ENCODE results near the gene MRPS2. TPM values are rescaled to one million over a fixed set of nuclear protein-coding genes. Genes with fewer than 3 reads are reported as not detected.

The MRPS2 gene
- total RNA-seq, 1 donor from 2014 or later, result 57.3 TPM

- H3K9me3 ChIP-seq, result no peaks in the 10 kb centered on the region
- no peak overlapping the region for H3K4me3 ChIP-seq
- H3K4me1 ChIP-seq, result peaks cover 0 to 3% of the 10 kb centered on the region in 2 donors
- no peak for TF ChIP-seq CTCF (IDR thresholded peaks at IDR 0.05)
- no peaks in the 10 kb centered on the region for H3K36me3 ChIP-seq
- no peak overlapping the region for H3K27ac ChIP-seq
- no peaks in the 10 kb centered on the region for H3K27me3 ChIP-seq
- no peak for DNase-seq (ENCODE audit: low spot score in 2 of 2)
- intact Hi-C loops (cut with DNase I), result no loop called here
These were observed 26.4 kb upstream of the MRPS2 start for GRCh38 chr9:135473972-135474543.

GRCh38 chr9:135474915-135475314 lies 25.6 kb upstream of the MRPS2 start:
- no peaks in the 10 kb centered on the region for H3K27me3 ChIP-seq

GRCh38 chr9:135476561-135477355 lies 23.7 kb upstream of the MRPS2 start:
- no peak for DNase-seq (ENCODE audit: low spot score in 2 of 2)
- Histone ChIP-seq H3K36me3 (no peaks in the 10 kb centered on the region), H3K27me3 (no peaks in the 10 kb centered on the region), H3K4me1 (peaks cover 0 to 9% of the 10 kb centered on the region in 2 donors), H3K4me3 (no peak overlapping the region), H3K9me3 (no peaks in the 10 kb centered on the region), H3K27ac (no peak overlapping the region)
- no peak for TF ChIP-seq CTCF (IDR thresholded peaks at IDR 0.05)
- intact Hi-C loops (cut with DNase I), result no loop called here

More at GRCh38 chr9:135474915-135475314, 25.6 kb upstream of the MRPS2 start:
- intact Hi-C loops (cut with DNase I), result no loop called here
- Histone ChIP-seq H3K27ac (no peak overlapping the region), H3K4me3 (no peak overlapping the region), H3K9me3 (no peaks in the 10 kb centered on the region), H3K36me3 (no peaks in the 10 kb centered on the region), H3K4me1 (peaks cover 0 to 3% of the 10 kb centered on the region in 2 donors)
- TF ChIP-seq CTCF (IDR thresholded peaks at IDR 0.05), result peak in 1 of 3 experiments; percentile 8
- DNase-seq (ENCODE audit: low spot score in 2 of 2), result no peak

- Histone ChIP-seq H3K27ac (peak overlapping the region; percentile 43 to 76), H3K4me1 (peaks cover 0 to 9% of the 10 kb centered on the region in 2 donors), H3K4me3 (peak overlapping the region in 1 of 2 donors; percentile 8), H3K27me3 (no peaks in the 10 kb centered on the region), H3K36me3 (no peaks in the 10 kb centered on the region), H3K9me3 (no peaks in the 10 kb centered on the region)
- no peak for DNase-seq (ENCODE audit: low spot score in 2 of 2)
- no peak for TF ChIP-seq CTCF (IDR thresholded peaks at IDR 0.05)
- intact Hi-C loops (cut with DNase I), result no loop called here
These were observed 22.3 kb upstream of the MRPS2 start for GRCh38 chr9:135478191-135478590.

- intact Hi-C loops (cut with DNase I), result loop anchor here (1.0 kb wide), 1 partner anchor 21 kb away; the partner anchor contains the start of gene MRPS2
- Histone ChIP-seq H3K36me3 (peaks cover under 1 to 2% of the 10 kb centered on the region in 2 donors), H3K9me3 (no peaks in the 10 kb centered on the region), H3K27ac (peak overlapping the region; percentile 34 to 76), H3K4me1 (peaks cover 0 to 9% of the 10 kb centered on the region in 2 donors), H3K4me3 (peak overlapping the region; percentile 84 to 97), H3K27me3 (no peaks in the 10 kb centered on the region)
- TF ChIP-seq CTCF (IDR thresholded peaks at IDR 0.05), result no peak
- DNase-seq (ENCODE audit: low spot score in 2 of 2), result peak in 1 of 2 donors; percentile 70
These were observed 21.5 kb upstream of the MRPS2 start for GRCh38 chr9:135478829-135479468.

All from ascending aorta (tissue), 2 donors.